ENCODE data around the gene GJB3. TPM values are rescaled to one million over a fixed set of nuclear protein-coding genes. Genes with fewer than 3 reads are reported as not detected.
A peak's percentile ranks its signal among the peaks of the same experiment; 100 is the strongest.

GJB3 gene
- total RNA-seq, 1 donor, result not detected

DNA sequence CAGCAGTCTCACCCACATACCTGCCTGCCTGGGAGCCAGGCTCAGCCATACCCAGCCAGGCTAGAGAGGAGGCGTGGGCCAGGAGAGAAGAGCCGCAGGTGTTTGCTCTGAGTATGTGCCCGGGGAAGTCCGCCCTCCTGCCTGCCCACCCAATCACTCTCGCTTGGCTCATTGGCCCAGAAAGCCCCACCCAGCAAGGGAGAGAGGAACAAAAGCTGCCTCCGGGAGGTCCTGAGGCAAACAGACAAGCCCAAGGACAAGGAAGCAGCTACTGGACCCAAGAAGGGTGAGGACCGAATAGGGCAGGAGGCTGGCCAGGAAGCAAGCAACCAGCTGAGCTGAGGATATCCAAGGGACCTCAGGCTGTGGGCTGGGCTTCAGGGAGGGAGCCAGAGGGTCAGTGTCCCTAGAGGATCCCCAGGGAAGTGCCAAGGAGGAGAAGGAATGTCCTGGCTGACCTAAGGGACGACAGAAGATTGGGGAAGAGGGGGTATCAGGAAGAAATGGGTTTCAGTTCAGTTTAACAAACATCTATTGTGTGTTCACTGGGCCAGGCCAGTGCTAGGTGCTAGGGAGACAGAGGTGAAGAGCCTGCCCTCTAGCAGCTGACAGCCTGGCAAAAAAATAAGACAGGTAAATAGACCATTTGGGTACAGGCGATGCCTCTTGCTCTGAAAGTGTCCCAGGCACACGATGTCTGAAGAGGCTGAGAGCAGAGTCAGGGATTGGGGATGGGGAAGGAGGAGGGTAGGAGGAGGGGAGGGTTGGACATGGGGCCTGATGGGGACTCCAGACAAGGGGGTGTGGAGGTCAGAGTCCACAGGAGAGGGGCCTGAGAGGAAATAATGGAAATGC lies 21.3 kb upstream of the GJB3 start, which contains the start of gene GJB4:
Gene GJB4 (plus strand): TSS at position 238 of the 855 bp plus-strand sequence. CDS start 1,515 bp downstream, outside the sequence.
- DNase-seq (ENCODE audit: low read depth), result no peak

GRCh38 chr1:34761176-34761761 lies 19.7 kb upstream of the GJB3 start:
- TF ChIP-seq, protein P1, sequence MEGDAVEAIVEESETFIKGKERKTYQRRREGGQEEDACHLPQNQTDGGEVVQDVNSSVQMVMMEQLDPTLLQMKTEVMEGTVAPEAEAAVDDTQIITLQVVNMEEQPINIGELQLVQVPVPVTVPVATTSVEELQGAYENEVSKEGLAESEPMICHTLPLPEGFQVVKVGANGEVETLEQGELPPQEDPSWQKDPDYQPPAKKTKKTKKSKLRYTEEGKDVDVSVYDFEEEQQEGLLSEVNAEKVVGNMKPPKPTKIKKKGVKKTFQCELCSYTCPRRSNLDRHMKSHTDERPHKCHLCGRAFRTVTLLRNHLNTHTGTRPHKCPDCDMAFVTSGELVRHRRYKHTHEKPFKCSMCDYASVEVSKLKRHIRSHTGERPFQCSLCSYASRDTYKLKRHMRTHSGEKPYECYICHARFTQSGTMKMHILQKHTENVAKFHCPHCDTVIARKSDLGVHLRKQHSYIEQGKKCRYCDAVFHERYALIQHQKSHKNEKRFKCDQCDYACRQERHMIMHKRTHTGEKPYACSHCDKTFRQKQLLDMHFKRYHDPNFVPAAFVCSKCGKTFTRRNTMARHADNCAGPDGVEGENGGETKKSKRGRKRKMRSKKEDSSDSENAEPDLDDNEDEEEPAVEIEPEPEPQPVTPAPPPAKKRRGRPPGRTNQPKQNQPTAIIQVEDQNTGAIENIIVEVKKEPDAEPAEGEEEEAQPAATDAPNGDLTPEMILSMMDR (IDR thresholded peaks at IDR 0.05; ENCODE audit: insufficient read depth, low read length), result no peak
- no peak overlapping the region for H3K4me3 ChIP-seq (ENCODE audit: low read depth, low read length)
- no peak for DNase-seq (ENCODE audit: low read depth)

More for the DNA sequence above, 21.3 kb upstream of the GJB3 start, which contains the start of gene GJB4:
- no peak within 1 kb of the TSS for H3K4me3 ChIP-seq (ENCODE audit: low read depth, low read length)
- TF ChIP-seq, protein P1 (IDR thresholded peaks at IDR 0.05; ENCODE audit: insufficient read depth, low read length), result no peak

GRCh38 chr1:34761776-34762307 lies 19.2 kb upstream of the GJB3 start:
- no peak overlapping the region for H3K4me3 ChIP-seq (ENCODE audit: low read depth, low read length)
- TF ChIP-seq, protein P1 (IDR thresholded peaks at IDR 0.05; ENCODE audit: insufficient read depth, low read length), result no peak
- no peak for DNase-seq (ENCODE audit: low read depth)

GRCh38 chr1:34762474-34763141 lies 18.4 kb upstream of the GJB3 start:
- DNase-seq (ENCODE audit: low read depth), result no peak
- no peak overlapping the region for H3K4me3 ChIP-seq (ENCODE audit: low read depth, low read length)
- TF ChIP-seq, protein P1 (IDR thresholded peaks at IDR 0.05; ENCODE audit: insufficient read depth, low read length), result no peak

GRCh38 chr1:34763142-34763781 lies 17.8 kb upstream of the GJB3 start:
- DNase-seq (ENCODE audit: low read depth), result no peak
- no peak overlapping the region for H3K4me3 ChIP-seq (ENCODE audit: low read depth, low read length)
- TF ChIP-seq, protein P1 (IDR thresholded peaks at IDR 0.05; ENCODE audit: insufficient read depth, low read length), result no peak

- TF ChIP-seq, protein P1 (IDR thresholded peaks at IDR 0.05; ENCODE audit: insufficient read depth, low read length), result no peak
- H3K4me3 ChIP-seq (ENCODE audit: low read depth, low read length), result no peak overlapping the region
- peak; percentile 41 for DNase-seq (ENCODE audit: low read depth)
These were observed 12.2 kb upstream of the GJB3 start for GRCh38 chr1:34768856-34769255.
